ENCODE data around the gene MYLK2.
"Not testable (repeated sequence)": the region's sequence is repeated elsewhere in the genome, so short reads cannot be mapped to it uniquely, and the experiment has no call there.

The MYLK2 gene

GRCh38 chr20:31819083-31819784 lies at the start of gene MYLK2:
MYLK2 (plus strand) TSS chr20:31819356; CDS start chr20:31819581, 225 bp downstream.
- no peak for DNase-seq

- no peak for DNase-seq
Observed at GRCh38 chr20:31769681-31770080, 49.5 kb upstream of the MYLK2 start.

DNA sequence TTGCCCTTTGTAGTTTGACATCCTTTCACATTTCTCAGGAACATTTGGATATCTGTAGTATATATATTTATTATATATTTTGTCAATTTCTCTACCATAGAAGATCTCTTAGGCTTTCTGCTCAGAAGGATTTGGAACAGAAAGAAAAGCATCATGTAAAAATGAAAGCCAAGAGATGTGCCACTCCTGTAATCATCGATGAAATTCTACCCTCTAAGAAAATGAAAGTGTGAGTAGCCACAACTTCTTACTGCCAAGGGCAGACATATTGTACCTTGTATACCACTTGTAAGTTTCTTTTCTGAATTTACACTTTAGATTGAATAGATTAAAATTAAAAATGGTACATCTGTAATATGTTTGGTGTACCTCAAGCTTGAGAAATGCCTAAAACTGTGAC lies 48.9 kb upstream of the MYLK2 start:
- DNase-seq = no peak

- DNase-seq = no peak
Observed at GRCh38 chr20:31774408-31774807, 44.7 kb upstream of the MYLK2 start.

DNA sequence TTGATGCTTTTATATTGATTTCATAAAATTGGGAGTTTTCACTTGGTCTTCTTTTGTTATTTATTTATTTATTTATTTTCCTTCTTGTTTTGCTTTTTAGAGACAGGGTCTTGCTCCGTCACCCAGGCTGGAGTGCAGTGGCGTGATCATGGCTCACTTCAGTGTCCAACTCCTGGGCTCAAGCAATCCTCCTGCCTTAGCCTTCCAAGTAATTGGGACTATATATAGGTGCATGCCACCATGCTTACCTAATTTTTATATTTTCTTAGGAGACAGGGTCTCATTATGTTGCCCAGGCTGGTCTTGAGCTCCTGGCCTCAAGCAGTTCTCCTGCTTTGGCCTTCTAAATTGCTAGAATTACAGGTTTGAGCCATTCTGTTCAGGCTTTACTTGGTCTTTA lies 38.3 kb upstream of the MYLK2 start:
- no peak for DNase-seq

GRCh38 chr20:31781945-31782344 lies 37.2 kb upstream of the MYLK2 start:
- no peak for DNase-seq

DNA sequence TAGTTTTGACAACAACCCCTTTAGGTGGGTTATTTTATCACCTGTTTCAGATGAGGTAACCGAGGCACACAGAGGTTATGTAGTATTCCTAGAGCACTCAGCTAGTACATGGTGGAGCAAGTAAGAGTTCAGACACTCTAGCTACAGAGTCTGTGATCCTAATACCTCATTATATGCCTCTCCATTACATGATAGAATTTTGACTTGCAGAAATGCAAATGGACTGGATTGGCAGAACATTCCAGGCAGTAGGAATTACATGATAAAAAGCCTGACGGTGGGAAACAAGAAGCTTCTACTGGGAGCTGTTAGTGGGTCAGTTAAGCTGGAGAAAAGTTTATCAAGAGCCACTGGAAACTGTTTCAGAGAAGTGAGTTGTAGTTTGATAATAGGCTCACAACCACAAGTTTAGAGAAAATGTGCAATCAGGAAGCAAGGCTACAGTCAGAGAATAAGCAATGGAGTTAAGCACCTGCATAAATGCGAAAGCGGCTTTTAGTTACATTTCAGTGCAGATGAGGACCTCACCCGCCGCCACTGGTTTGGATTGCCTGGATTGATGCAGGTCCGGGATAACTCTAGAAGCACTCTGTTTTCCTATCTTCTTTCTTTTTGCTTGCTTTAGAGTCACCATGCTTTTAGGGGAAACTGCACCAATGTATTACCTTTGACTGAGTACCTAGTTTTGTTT lies 34.7 kb upstream of the MYLK2 start:
- no peak for DNase-seq

DNA sequence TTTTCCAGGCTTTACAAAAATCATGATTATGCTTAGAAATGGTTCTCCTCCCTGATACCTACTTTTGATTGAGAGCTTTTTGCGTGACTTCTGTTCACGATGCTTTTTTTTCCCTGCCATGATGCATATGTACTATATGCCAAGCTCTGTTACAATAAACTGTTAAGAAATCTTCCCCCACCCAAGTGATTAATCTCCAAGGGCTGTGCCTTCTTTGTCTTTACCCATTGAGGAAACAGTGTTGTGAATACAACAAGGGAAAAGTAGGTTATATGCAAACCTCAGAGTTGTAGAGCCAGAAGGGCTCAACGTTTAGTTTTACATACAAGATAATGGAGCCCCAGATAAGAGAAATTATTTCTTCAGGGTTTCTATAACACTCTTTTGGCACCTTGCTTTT lies 34.1 kb upstream of the MYLK2 start:
- DNase-seq = no peak

DNA sequence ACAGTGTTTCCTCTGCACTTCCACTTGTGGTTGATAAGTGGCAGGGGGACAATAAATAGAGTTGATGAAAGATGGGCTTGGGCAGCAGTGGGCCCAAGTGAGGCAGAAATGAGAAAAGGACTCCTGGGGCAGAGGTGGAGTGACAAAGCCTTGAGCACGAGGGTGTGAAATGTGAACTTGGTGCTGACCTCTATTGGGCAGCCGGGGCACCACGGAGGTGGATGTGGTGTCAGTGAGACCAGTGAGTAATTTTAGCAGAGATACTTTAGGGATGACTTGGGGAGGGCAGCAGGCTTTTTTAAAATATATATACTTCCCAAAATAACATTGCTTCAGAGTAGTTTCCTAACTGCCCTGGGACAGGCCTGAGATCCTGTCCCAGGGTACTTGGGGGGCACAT lies 30.6 kb upstream of the MYLK2 start:
- no peak for DNase-seq

GRCh38 chr20:31790401-31790800 lies 28.8 kb upstream of the MYLK2 start:
- DNase-seq = no peak

- DNase-seq = no peak
Observed at GRCh38 chr20:31797364-31797763, 21.8 kb upstream of the MYLK2 start.

- no peak for DNase-seq
Observed at GRCh38 chr20:31801508-31801907, 17.6 kb upstream of the MYLK2 start.

DNA sequence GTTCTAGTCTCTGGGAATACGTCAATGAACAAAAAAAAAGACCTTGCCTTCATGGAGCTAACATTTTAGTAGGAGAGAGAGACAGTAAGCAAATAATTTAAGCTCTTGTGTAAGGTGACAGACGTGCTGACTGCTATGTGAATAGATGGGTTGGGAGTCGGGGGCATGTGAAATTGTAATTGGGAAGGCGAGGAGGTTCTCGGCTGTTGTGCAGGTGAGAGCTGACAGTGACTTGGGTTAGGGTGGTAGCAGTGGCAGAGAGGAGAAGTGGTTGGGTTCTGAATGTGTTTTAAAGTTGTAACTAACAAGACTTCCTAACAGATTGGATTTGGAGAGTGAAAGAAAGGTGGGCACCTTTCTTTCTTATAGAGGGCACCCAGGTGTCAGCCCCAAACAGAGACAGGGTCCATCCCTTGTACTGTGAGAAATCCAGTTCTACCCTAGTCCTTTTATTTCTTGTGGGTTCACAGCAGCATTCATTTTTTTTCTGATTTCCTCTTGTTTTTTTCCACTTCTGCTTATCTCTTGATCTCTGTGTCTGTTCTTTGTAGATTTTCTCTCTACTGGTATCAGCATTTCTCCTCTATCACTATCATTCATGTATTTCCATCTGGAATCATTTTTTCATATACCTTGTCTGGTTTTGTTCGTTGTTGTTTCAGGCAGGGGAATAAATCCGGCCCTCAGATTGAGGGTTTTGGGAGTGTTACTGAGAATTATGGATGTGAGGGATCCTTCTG lies 15.4 kb upstream of the MYLK2 start:
- DNase-seq = no peak

DNA sequence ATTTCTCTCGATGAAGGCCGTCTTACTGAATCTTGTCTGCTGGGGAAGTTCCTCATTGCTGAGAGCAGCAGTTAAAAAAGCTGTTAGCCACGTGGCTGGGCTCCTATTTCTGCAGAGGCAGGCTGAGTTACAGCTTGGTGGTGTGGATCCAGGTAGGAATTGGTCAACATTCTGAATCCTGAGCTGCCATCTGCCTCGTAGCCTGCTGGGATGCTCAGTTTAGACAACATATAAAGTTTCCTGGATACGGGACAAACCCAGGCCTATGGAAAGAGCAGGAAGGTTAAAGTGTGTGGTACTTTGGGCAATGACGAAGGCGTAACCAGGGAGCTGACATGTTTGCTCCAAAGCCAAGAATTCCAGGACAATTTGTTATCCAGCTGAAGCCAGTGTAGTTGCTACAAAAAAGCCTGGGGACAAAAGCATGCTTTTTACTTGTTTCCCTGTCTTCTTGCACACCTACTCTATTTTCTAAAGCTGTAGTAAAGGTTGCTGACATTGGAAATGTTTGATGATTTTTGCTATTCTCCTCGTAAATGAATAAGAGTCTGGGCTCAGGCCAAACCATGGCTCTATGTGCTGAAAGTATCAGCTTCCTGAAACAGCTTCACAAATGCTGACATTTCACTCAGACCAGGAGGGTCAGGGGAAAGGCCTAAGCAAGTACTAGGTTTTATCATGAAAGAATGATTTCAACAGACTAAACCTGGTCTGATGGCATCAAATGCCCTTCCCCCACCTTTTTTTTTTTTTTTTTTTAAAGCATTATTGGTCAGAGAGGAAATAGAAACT lies 12.4 kb upstream of the MYLK2 start:
- DNase-seq = no peak

GRCh38 chr20:31808481-31808880 lies 10.7 kb upstream of the MYLK2 start:
- no peak for DNase-seq

GRCh38 chr20:31809661-31810060 lies 9.5 kb upstream of the MYLK2 start:
- no peak for DNase-seq

GRCh38 chr20:31811198-31811597 lies 8.0 kb upstream of the MYLK2 start:
- no peak for DNase-seq

DNA sequence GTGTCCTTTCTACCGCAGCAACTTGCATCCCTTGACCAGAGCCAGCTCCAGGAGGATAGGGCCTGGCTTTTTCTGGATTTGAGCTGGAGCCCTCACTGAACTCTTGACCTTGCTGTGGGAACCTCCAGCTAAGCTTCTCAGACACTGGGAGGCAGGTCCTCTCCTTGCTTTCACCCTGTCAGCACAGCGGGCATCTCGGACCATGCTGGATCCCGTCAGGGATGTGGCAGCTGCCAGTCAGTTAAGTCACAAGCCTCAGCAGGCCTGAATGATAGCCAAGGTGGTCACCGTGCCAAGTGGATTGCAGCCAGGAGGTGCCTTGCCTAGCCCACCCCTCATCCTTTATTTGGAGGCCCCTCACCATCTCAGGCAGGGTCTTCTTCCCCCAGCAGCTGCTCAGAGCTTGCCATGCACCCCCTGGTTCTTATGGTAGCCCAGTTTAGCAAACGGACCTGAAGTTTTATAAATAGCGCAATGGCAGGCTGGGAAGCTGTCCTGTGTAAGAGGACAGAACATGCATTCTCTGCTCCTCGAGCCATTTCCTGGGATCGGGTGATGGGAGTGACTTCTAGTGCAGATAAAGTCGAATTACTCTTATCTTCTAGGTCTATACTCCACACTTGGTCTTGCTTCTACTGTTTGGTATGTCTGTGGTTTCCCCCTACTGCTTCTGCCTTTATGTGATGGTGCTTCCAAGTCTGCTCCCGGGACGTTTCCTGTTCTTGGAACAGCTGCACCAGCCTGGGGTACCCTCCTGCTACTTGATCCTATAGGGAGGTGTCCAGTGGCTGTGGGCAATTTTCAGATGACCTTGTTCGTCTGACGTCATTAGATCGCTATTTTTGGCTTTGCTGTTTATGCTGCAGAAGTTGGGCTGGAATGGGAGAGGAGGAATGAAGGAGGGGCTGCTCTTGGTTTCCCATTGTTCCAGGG lies 7.1 kb upstream of the MYLK2 start:
- no peak for DNase-seq

DNA sequence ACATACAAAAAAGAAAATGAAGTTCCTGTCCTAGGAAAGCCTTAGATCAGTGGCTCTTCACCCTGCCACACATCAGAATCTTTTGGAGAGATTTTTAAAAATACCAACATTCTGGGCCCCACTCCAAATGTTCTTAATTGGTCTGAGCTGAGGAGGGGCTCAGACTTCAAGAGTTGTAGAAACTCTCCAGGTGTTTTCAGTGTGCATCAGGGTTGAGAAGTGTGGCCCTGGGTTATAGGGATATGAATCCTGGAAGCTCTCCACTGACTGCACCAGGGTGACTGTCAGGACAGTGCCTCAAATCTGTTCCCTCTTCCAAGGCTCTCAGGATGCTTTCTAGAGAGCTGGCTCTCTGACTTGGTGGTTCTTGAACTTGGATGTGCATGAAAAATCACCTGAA lies 5.5 kb upstream of the MYLK2 start:
- DNase-seq = no peak

- not testable (repeated sequence) for DNase-seq
Observed at GRCh38 chr20:31814142-31814541, 5.0 kb upstream of the MYLK2 start.

DNA sequence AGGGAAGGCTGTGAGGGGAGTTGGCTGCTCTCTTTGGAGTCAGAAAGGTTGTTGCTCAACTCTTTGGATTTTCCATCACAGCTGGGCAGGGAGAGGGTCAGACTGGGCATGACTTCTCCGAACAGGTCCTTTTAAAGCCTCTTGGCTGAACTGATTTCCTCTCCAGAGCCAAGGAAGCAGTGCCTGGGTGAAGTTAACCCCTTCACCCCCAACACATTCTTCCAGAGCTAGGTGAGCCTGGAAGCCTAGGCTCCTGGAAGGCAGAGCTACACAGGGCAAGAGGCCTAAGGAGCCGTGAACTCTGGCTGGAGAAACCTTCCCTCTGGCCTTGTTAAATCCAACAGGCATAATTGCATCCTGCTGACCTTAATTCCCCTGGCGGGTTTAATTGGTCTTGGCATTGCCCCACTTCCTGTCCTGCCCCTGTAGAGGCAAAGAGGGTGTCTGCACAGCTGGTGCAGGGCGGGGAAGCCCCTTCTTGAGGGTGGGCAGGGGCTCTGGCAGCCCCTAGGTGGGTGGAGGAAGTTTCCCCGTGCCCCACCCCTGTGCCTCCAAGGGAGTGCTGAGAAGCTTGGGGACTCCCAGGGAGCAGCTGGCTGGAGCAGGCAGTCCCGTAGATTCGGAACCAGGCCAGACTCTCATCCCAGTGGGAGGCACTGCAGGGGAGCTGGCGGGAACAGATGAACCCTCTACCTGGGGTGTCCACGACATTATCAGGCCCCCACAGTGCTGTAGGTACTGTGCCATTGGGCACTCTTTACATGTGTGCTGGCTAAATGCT lies 3.6 kb upstream of the MYLK2 start:
- no peak for DNase-seq

Data from activated CD4-positive, alpha-beta T cell treated with anti-CD3 and anti-CD28 coated beads, Interleukin-2, amount 50 U/mL, for 1 hour (primary cell).